ENCODE data around the gene TERT. TPM values are rescaled to one million over a fixed set of nuclear protein-coding genes. Genes with fewer than 3 reads are reported as not detected.
A peak's percentile ranks its signal among the peaks of the same experiment; 100 is the strongest.

The TERT gene
- polyA plus RNA-seq, 2 of the 4 experiments (the other 2 are of a cell fraction), result 1.1 to 4.0 TPM

DNA sequence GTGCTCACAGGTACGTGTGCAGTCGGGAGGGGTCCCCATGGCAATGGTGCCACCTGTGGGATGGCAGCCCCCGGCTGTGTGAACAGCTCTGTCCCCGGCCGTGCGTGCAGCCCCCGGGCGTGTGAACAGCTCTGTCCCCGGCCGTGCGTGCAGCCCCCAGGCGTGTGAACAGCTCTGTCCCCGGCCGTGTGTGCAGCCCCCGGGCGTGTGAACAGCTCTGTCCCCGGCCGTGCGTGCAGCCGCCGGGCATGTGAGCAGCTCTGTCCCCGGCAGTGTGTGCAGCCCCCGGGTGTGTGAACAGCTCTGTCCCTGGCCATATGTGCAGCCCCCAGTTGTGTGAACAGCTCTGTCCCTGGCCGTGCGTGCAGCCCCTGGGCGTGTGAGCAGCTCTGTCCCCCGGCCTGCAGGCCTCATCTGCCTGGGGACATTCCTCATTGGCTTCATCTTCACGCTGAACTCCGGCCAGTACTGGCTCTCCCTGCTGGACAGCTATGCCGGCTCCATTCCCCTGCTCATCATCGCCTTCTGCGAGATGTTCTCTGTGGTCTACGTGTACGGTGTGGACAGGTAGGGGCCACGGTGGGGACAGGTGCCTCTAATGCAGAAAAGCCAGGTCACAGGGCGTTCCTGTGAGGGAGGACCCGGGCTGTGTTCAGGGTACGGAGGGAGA lies 75.6 kb downstream of the TERT start:
- H3K9me3 ChIP-seq, result no peaks in the 10 kb centered on the region
- no peaks in the 10 kb centered on the region for H3K4me1 ChIP-seq
- no peak overlapping the region for H3K4me3 ChIP-seq
- CTCF ChIA-PET, result interaction anchor here (0.6 to 1.3 kb wide), 6 partner anchors 11 to 409 kb away, joined by 3 to 5 read pairs (median 4); no protein-coding TSS in a partner anchor
- POLR2A ChIA-PET, result no interaction called here
- WGBS (ENCODE audit: missing lambda C conversion rate), result 57% methylated on average over 18 of the region's 38 CpGs
- no peak; a peak in 1 of 6 replicates for ATAC-seq
- DNase-seq (ENCODE audit: low read depth in 1 of 2, low spot score in 1 of 2), result no peak
- H3K4me2 ChIP-seq, result no peak overlapping the region
- H3K27ac ChIP-seq, result no peak overlapping the region
- TF ChIP-seq HEYL (CRISPR knock-in tag; IDR thresholded peaks at IDR 0.05) (no peak), MAZ (IDR thresholded peaks at IDR 0.05; ENCODE audit: borderline replicate concordance, low read depth, low read length) (no peak), MAFK (IDR thresholded peaks at IDR 0.05; ENCODE audit: partially characterized antibody) (no peak)
- no peak for FAIRE-seq

DNA sequence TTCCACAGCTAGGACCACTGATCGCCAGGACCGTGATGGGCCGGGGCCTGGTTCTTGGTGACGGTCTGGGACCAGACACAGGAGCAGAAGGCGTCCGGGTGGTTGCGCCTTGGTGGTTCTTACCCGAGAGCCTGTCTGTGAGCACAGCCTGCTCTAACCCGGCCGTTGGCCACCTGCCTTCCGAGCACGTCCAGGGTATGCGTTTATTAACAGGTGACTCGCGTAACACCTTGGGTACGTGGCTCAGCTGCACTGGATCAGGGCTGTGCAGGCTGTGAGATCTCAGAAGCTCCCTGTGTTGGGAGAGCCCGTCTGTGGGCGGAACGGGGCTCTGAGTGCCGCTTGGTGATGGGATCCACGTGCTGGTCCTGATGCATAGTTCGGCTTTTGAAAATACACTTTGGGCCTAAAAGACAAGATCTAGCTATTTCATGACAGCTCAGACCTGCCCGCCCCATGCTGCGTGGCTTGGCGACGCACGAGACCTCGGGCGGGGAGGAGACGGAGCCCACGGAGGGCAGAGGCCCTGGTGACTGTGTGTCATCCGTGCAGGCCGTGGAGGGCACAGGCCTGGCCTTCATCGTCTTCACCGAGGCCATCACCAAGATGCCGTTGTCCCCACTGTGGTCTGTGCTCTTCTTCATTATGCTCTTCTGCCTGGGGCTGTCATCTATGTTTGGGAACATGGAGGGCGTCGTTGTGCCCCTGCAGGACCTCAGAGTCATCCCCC lies 76.4 kb downstream of the TERT start:
- FAIRE-seq (no peak), DNase-seq (ENCODE audit: low read depth in 1 of 2, low spot score in 1 of 2) (no peak), ATAC-seq (no peak)
- CTCF ChIA-PET, result interaction anchor here (0.7 to 2.0 kb wide), 5 partner anchors 10 to 44 kb away, joined by 3 to 5 read pairs (median 4); no protein-coding TSS in a partner anchor
- Histone ChIP-seq H3K27ac (no peak overlapping the region), H3K4me1 (no peaks in the 10 kb centered on the region), H3K9me3 (no peaks in the 10 kb centered on the region), H3K4me3 (no peak overlapping the region), H3K4me2 (no peak overlapping the region)
- POLR2A ChIA-PET, result no interaction called here
- 68% methylated on average over 33 of the region's 38 CpGs for WGBS (ENCODE audit: missing lambda C conversion rate)
- TF ChIP-seq HOXA7 (CRISPR knock-in tag; IDR thresholded peaks at IDR 0.05) (no peak), SREBF2 (IDR thresholded peaks at IDR 0.05) (no peak)

DNA sequence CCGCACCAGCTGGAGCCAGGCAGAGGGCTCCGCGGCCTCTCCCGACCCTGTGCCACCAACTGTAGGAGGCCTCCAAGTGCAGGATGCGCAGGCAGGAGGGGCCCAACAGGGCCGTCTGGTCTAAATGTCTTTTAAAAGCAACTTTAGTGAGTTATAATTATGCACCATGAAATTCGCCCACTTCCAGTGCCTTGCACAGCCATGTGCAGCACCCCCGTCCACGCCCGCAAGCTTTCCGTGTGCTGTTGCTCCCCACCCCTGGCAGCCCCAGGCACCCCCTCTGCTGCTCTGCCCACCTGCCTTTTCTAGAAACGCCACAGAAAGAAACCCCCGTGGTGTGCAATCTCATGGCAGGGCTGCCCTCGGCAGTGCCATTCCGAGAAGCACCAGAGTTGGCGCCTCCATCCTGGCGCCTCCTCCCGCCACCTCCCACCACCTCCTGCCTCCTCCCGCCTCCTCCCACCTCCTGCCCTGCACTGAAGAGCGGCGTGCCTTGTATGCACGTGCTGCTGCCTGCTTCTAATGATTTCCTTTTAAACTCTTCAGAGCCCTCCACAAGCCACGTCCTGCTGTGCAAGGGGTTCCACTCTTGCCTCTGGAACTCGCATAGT lies 77.2 kb downstream of the TERT start:
- ChIA-PET CTCF (interaction anchor here (0.7 to 2.0 kb wide), 2 partner anchors 9 to 43 kb away, joined by 3 to 5 read pairs; no protein-coding TSS in a partner anchor), POLR2A (no interaction called here)
- Histone ChIP-seq H3K4me1 (no peaks in the 10 kb centered on the region), H3K9me3 (no peaks in the 10 kb centered on the region), H3K27ac (no peak overlapping the region), H3K4me3 (no peak overlapping the region), H3K4me2 (no peak overlapping the region)
- ATAC-seq (peak; percentile 37 to 77; a peak in 4 of 6 replicates), FAIRE-seq (no peak), DNase-seq (ENCODE audit: low read depth in 1 of 2, low spot score in 1 of 2) (no peak)
- WGBS (ENCODE audit: missing lambda C conversion rate), result 45% methylated on average over 22 of the region's 24 CpGs
- TF ChIP-seq HEYL (CRISPR knock-in tag; IDR thresholded peaks at IDR 0.05), result no peak
- no peak for TF ChIP-seq FOSL2 (IDR thresholded peaks at IDR 0.05)
- TF ChIP-seq FOSL2 (CRISPR knock-in tag; IDR thresholded peaks at IDR 0.05), result no peak
- TF ChIP-seq ESRRA (IDR thresholded peaks at IDR 0.05; ENCODE audit: borderline replicate concordance, low read length), result no peak
- TF ChIP-seq MAZ (IDR thresholded peaks at IDR 0.05; ENCODE audit: borderline replicate concordance, low read depth, low read length), result no peak
- no peak for TF ChIP-seq RAD21 (conservative IDR thresholded peaks at IDR 0.05 in 1 of 2, IDR thresholded peaks at IDR 0.05 in 1 of 2)
- TF ChIP-seq RARB (CRISPR knock-in tag; IDR thresholded peaks at IDR 0.05), result no peak
- no peak for TF ChIP-seq MAFK (IDR thresholded peaks at IDR 0.05; ENCODE audit: partially characterized antibody)
- no peak for TF ChIP-seq TP53 (CRISPR knock-in tag; IDR thresholded peaks at IDR 0.05)
- no peak for TF ChIP-seq EHMT2 (IDR thresholded peaks at IDR 0.05; ENCODE audit: low read depth)
- no peak for TF ChIP-seq RNF2 (IDR thresholded peaks at IDR 0.05; ENCODE audit: borderline replicate concordance, low read depth)

DNA sequence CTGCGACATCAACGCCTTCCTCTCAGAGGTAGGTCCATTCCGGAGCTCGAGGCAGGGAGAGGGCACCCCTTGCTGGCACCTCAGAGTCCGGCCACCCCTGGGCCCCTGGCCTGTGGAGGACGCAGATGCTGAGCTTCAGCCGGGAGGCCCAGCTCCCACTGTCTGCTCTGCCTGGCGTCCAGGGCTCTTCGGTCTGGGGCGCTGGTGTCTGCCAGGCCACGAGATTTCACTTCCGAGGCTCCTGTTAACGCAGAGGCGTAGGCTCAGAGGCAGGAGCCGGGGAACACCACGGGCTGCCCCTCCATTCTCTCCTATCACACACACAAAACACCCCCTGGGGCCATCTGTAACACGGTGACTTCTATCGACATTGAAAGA lies 78.0 kb downstream of the TERT start:
- H3K27ac ChIP-seq, result no peak overlapping the region
- no peak overlapping the region for H3K4me3 ChIP-seq
- CTCF ChIA-PET, result interaction anchor here (1.4 to 2.0 kb wide), 2 partner anchors 42 to 49 kb away, joined by 3 to 5 read pairs; no protein-coding TSS in a partner anchor
- no peak for ATAC-seq
- no peak for DNase-seq (ENCODE audit: low read depth in 1 of 2, low spot score in 1 of 2)
- H3K4me2 ChIP-seq, result no peak overlapping the region
- TF ChIP-seq HOXB5 (CRISPR knock-in tag; IDR thresholded peaks at IDR 0.05), result no peak
- TF ChIP-seq EHMT2 (IDR thresholded peaks at IDR 0.05; ENCODE audit: low read depth), result no peak
- no peak for TF ChIP-seq HOXA7 (CRISPR knock-in tag; IDR thresholded peaks at IDR 0.05)
- no peak for TF ChIP-seq TFCP2L1 (CRISPR knock-in tag; IDR thresholded peaks at IDR 0.05)
- TF ChIP-seq PHF8 (IDR thresholded peaks at IDR 0.05; ENCODE audit: borderline replicate concordance, low read depth), result no peak
- no peak for TF ChIP-seq HEYL (CRISPR knock-in tag; IDR thresholded peaks at IDR 0.05)
- WGBS (ENCODE audit: missing lambda C conversion rate), result 67% methylated on average over 10 of the region's 18 CpGs
- no peaks in the 10 kb centered on the region for H3K4me1 ChIP-seq
- no peak for FAIRE-seq
- POLR2A ChIA-PET, result no interaction called here
- no peaks in the 10 kb centered on the region for H3K9me3 ChIP-seq
